ENCODE results near the gene DDX59.

The DDX59 gene

GRCh38 chr1:200669314-200670241, at the start of gene DDX59:
DDX59 (minus strand) TSS chr1:200669907; CDS start chr1:200666740, 3,167 bp downstream.
- peak; percentile 85 to 92 for DNase-seq (ENCODE audit: low read depth in 2 of 2)

DNA sequence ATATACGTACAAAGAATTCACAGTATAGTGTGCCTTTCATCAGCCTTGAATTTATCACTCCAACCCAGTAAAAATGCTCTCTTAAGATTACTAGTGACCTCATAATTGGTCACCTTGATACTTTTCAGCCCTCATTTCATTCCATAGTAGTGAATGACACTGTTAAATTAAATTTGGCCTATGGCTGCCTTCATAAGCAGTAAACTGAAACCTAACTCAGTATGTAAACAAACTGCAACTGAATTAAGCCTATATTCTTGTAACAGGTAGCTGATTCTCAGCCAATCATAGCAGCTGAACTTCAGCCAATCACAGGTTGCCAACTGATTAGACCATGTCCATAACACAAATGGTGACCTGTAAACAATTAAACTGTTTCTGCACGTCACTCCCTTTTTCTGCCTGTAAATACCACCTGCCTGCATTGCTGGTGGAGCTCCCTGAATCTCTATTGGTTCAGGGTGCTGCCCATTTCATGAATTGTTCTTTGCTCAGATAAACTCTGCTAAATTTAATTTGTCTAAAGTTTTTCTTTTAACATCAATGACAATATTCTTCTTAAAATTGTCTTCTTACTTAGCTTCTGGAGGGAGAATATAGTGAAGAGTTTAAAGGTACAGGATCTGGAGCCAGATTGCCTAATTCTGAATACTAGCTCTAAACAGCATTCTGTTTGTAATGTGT, 44.9 kb upstream of the DDX59 start:
- no peak for DNase-seq (ENCODE audit: low read depth in 2 of 2)

- no peak for DNase-seq (ENCODE audit: low read depth in 2 of 2)
These were observed 40.5 kb upstream of the DDX59 start for GRCh38 chr1:200710166-200710565.

DNA sequence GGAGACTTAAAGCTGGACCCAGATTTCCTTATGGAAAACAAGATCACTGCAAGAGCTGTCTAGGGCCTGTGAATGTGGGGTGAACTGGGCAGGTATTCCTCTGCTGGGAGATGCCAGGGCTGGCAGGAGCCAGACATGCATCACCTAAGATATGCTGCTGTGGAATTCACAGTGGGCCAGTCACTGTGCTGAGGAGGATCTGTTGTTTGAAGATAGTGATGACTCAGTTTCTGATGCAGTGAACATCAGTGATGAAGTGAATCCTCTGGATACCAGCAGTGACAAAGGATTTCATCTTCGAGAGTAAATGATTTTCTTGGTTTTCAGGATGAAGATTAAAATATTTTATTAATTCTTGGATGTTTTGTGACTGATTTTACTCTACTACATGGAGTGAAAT, 39.1 kb upstream of the DDX59 start:
- DNase-seq (ENCODE audit: low read depth in 2 of 2) = no peak

GRCh38 chr1:200708161-200708560, 38.5 kb upstream of the DDX59 start:
- DNase-seq (ENCODE audit: low read depth in 2 of 2) = no peak

- no peak for DNase-seq (ENCODE audit: low read depth in 2 of 2)
These were observed 37.4 kb upstream of the DDX59 start for GRCh38 chr1:200707116-200707515.

DNA sequence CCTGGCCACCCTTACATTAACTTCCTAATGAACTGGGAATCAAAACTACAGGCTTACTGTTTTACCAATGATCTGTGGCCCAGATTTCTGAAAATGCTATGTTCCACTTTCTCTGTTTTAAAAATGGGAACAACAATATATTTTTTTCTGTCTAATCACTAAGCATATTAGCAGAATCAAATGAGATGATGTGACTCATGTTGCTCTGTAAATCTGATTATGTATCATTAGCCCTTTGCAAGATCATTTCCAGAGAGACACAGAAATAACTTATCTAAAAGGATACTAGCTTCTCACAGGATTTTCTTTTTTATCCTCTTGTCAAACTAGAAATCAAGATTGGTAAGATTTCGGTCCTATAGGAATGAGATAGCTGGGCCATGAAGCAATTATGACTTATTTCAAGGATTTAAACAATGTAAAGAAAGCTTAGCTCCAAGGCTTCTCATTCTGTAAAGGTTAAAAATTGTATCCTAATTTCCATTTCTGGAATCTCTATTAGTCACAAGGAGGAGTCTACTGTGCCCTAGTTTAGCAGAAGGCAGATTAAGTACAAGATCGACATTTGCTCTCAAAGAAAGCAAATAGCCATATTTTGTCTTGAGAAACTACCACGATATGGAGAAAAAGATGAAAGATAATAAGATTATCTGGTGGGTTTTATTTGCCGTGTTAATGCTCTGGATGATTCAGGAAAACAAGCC, 36.6 kb upstream of the DDX59 start:
- no peak for DNase-seq (ENCODE audit: low read depth in 2 of 2)

DNA sequence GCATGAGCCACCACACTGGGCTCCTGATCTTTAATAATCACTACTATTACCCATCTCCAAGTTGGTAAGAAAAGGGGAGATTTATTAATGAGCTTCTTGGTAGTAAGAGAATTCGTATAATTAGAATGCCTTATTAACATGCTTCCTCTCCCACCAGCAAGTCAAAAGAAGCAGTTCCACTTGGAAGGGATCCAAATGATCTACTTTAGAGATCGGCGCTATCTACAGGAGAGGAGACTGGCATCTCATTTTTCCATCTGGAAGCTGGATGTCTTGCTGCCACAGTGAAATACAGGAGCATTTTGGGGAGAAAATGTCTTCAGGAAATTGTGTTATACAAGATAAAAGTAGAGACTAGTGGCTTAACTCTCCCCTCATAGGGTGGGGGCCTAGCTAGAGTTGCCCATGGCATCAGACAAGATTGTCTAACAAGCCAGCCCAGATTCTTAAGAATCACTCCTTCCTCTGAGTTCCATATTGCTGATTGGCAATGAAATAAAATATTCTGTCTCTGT, 35.3 kb upstream of the DDX59 start:
- DNase-seq (ENCODE audit: low read depth in 2 of 2) = no peak

DNA sequence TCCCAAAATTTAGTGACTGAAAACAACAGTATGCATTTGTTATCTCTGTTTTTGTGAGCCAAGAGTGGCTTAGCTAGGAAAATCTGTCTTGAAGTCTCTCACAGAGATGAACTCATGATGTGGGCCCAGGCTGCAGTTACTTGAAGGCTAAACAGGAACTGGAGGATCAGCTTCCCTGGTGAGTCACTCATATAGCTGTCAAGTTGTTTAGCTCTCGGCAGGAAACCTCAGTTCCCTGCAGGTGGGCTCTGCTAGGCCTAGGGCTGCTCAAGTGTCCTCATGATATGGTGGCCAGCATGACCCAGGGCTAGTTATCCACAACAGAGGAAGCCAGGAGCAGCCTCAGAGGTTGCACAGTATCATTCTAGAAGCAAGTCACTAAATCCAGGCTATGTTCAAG, 30.2 kb upstream of the DDX59 start:
- DNase-seq (ENCODE audit: low read depth in 2 of 2) = no peak

DNA sequence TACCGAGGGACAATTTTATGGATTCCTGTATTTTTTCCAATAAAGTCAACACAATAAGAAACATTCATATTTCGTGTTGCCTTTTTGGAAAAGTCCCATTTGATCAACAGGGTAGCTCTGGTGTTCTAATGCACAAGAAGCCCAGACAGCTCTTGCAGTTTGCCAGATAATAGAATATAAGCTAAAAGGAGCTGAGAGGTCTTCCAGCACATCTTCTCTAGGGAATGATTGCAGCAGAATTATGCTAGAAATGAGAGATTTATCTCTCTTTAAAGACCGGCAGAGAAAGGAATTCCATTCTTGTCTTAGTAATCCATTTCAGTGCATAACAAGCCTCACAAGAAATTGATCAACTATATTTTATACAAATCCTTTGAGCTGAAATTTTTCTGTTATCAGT, 25.0 kb upstream of the DDX59 start:
- no peak for DNase-seq (ENCODE audit: low read depth in 2 of 2)

DNA sequence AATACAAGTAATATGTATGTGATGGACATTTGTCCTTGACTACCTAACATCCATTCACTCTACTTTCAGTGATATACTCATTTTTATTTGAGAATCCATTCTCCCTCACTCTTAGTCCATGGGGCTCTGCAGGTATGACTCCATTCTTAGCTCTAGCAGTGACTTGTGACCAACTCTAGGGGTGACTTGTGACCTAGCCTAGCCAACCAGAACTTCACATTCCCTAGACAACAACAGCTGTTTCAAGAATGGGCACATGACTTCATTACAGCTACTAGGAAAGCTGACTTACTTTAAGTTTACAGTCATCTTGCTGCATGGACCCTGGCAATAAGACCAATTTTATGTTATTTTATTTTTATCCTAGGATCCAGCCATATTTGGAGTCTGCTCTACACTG, 23.6 kb upstream of the DDX59 start:
- DNase-seq (ENCODE audit: low read depth in 2 of 2) = no peak

GRCh38 chr1:200692316-200692715, 22.6 kb upstream of the DDX59 start:
- DNase-seq (ENCODE audit: low read depth in 2 of 2) = no peak

DNA sequence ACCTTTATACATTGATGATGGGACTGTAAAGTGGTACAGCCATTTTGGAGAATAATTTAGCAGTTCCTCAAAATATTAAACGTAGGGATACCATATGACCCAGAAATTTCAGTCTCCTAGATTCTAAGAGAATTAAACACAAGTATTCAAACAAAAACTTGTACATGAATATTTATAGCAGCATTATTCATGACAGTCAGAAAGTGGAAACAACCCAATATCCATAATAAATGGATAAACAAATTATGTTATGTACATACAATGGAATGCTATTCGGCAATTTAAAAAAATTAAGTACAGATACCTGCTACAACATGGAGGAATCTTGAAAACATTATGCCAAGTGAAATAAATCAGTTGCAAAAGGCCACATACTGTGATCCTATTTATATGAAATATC, 16.9 kb upstream of the DDX59 start:
- DNase-seq (ENCODE audit: low read depth in 2 of 2) = no peak

DNA sequence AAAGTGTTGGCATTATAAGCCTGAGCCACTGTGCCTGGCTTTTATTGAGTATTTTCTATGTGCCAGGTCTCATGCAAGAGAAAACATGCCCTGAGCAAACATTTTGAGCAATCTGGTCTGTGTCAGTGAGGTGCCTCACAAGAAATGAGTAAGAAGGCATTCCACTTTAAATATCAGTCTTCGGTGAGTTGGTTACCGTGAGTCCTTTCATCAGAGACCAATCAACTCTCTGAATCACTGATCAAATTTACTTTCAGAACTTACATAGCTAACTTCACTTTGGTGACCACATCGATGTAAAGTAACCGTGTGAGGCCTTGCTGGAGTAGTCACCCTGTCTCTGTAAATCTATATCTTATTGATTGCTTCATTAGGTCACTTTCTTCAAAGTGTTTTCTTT, 14.3 kb upstream of the DDX59 start:
- no peak for DNase-seq (ENCODE audit: low read depth in 2 of 2)

- DNase-seq (ENCODE audit: low read depth in 2 of 2) = no peak
These were observed 13.6 kb upstream of the DDX59 start for GRCh38 chr1:200683298-200683697.

DNA sequence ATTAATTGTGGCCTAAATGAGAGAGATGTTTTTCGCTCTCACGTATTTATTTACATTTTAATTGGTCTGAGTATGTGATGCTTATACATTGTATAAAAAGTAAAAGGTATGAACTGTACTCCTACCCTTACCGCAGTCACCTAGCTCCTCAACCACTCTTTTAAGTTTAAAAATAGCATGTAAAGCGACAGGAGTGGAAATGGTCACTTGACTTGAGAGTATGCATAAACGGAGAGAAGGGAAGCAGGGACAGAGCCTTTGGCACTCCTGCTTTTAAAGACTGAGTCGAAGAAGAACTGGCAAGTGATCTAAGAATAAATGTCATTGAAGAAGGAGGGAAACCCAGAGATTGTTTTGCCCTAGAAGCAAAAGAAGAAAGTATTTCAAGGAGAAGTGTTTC, 11.5 kb upstream of the DDX59 start:
- no peak for DNase-seq (ENCODE audit: low read depth in 2 of 2)

GRCh38 chr1:200676829-200677228, 7.1 kb upstream of the DDX59 start:
- no peak for DNase-seq (ENCODE audit: low read depth in 2 of 2)

DNA sequence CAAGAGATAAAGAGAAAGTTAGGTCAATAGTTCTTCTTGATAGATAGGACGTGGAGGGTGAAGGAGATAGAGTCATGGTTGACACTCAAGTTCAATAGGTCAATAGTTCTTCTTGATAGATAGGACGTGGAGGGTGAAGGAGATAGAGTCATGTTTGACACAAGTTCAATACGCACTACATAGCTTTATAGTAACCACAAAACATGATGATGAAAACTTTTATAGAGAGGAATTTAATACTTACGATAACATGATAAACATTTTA, 5.8 kb upstream of the DDX59 start:
- DNase-seq (ENCODE audit: low read depth in 2 of 2) = no peak

DNA sequence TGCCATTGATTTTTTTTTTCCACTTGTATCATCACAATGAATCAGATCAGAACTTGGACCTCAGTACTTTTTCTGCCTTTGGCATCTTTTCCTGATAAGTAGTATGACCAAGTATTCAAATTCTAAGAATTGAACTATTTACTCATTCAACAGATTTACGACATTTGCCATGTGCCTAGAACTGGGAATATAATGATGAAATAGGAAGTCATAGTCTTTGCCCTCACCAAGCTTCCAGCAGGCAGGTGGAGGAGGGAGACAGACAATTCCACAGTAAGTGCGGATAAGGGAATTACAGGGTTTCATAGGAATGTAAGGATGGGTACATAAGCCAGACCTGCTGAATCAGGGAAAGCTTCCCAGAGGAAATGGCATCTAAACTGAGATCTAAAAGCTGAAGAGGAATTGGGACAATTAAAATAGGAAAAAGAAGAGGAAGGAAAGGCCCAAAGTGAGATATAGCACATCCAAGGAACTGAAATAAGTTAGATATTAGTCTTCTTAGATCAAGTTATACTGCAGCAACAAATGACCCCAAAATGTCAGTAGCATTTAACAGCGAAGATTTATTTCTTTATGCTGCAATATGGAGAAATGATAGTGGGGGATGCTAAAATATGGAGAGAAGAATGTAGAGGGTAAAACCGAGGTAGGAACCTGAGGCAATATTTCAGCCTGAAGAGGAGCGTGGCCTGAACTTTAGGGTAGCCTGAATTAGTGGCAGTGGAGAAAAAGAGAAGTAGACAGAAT, 5.3 kb upstream of the DDX59 start:
- DNase-seq (ENCODE audit: low read depth in 2 of 2) = no peak

DNA sequence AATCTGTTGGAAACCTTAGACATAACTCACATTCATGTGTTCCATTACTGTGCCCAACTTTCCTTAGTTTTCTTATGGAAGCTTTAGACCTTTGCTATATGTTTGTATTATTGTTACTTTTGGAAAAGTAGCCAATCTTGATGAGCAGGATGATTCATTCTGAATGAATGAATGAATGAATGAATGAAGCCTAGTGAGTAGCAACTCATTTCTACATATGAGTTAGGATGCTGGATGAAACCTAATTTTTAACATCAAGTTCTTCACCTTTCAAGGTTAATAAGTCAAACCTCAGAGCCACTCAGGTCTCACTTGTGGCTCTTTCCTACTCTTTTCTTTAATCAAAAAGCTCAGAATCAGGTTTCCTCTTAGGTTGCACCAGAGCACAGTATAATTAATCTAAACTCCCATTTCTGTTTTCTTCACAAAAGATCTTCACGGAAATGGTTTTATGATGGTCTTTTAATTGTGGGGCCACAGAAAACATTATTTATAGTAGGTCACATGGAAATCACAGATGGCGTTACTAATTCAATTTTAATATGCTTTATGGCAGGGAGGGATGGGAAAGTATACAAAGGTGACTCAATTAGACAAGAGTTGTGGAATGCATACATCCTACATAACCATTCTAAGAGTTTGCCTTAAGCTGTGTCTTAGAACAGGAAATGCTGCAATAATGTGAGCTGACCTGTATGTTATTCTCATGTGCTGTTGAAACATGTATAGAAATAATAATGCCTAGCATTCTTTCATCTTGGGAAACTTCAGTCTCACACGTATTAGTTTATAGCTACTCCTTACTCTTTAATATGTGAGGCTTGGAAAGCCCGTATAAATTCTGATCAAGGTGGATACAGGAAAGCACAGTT, 4.5 kb upstream of the DDX59 start:
- no peak for DNase-seq (ENCODE audit: low read depth in 2 of 2)

- DNase-seq (ENCODE audit: low read depth in 2 of 2) = no peak
These were observed 1.6 kb upstream of the DDX59 start for GRCh38 chr1:200671235-200671786.

All from stimulated activated CD4-positive, alpha-beta T cell treated with anti-CD3 and anti-CD28 coated beads, Interleukin-12 subunit alpha, Interleukin-12 subunit beta, amount 100 ng/mL, for 24 hours (primary cell).